Breast epithelium (tissue), 4 donors: ENCODE data around the gene CIART. TPM values are rescaled to one million over a fixed set of nuclear protein-coding genes. Genes with fewer than 3 reads are reported as not detected.
A peak's percentile ranks its signal among the peaks of the same experiment; 100 is the strongest.

Experiments
- DNase-seq, 2 donors: peaks; one replicate each; pipeline ENCODE4 v3.0.0-alpha.2; 2019; ENCODE audit warnings: low spot score in 2 of 2
- H3K27ac ChIP-seq, 2 donors: fragments of 200-600 bp; sonication (generic) in 1 of 2; one replicate each; pipeline ENCODE4 v1.5.1; 2016 to 2019; ENCODE audit warnings: mild to moderate bottlenecking in 1 of 2
- H3K27me3 ChIP-seq, 2 donors: fragments of 200-600 bp; sonication (generic) in 1 of 2; one replicate each; pipeline versions ENCODE4 v1.5.1 to v1.6.0; 2017 to 2019; ENCODE audit warnings: control low read depth in 1 of 2, mild to moderate bottlenecking in 1 of 2
- H3K36me3 ChIP-seq: fragments of 200-600 bp; one replicate; pipeline ENCODE4 v1.5.1; 2019
- H3K4me1 ChIP-seq, 2 donors: fragments of 200-600 bp; sonication (generic); one replicate each; pipeline ENCODE4 v1.5.1; 2016 to 2019; ENCODE audit warnings: control low read depth in 1 of 2
- H3K4me3 ChIP-seq, 3 donors: fragments of 200-600 bp; sonication (generic); 1 replicate in 2 of 3; 2 replicates in 1 of 3; pipeline ENCODE4 v1.5.1; 2016 to 2019; ENCODE audit warnings: mild to moderate bottlenecking in 3 of 3, moderate library complexity in 2 of 3
- H3K9me3 ChIP-seq, 2 donors: fragments of 200-600 bp; sonication (generic) in 1 of 2; one replicate each; pipeline ENCODE4 v1.5.1; 2016 to 2019; ENCODE audit warnings: control low read depth in 1 of 2
- CTCF ChIP-seq, 3 donors: fragments of 450-650 bp; IDR thresholded peaks; one replicate each; pipeline ENCODE4 v1.5.1; 2016 to 2017; ENCODE audit warnings: antibody characterized with exemption in 3 of 3, mild to moderate bottlenecking in 3 of 3, moderate library complexity in 3 of 3
- POLR2A ChIP-seq: fragments of 450-650 bp; IDR thresholded peaks from one replicate; pipeline ENCODE4 v1.6.1; 2016; ENCODE audit warnings: antibody characterized with exemption, mild to moderate bottlenecking, moderate library complexity
- POLR2AphosphoS5 ChIP-seq, 3 donors: sonication (generic); formaldehyde crosslinking; IDR thresholded peaks; one replicate each; pipeline ENCODE4 v1.6.1; 2017; ENCODE audit warnings: antibody characterized with exemption in 3 of 3
- intact Hi-C: fragments of 100-400 bp; cut with DNase I; formaldehyde crosslinking; loops from one replicate; pipeline ENCODE4 v1.15.1; 2023; ENCODE audit warnings: low total_unique reads
- total RNA-seq, 3 donors: library from RNA; depleted of rRNA; stranded (reverse); fragments of >200 nt; gene quantifications; one replicate each; pipeline ENCODE4 v1.1.0, GENCODE V29; 2016

Gene CIART
- total RNA-seq, 3 donors from 2014 or later = 2.6 to 7.4 (median 4.3) TPM

GRCh38 chr1:150268705-150269403 lies 13.5 kb upstream of the CIART start, which contains the start of gene APH1A:
Gene APH1A (minus strand): TSS chr1:150269016. CDS start chr1:150268810, 206 bp downstream.
- intact Hi-C loops = no loop called here
- peaks cover 11% of the 10 kb centered on the region for H3K36me3 ChIP-seq

GRCh38 chr1:150269451-150269850 lies 12.9 kb upstream of the CIART start:
- H3K27me3 ChIP-seq = no peaks in the 10 kb centered on the region
- DNase-seq = no peak
- H3K36me3 ChIP-seq = peaks cover 11% of the 10 kb centered on the region
- peaks cover 10 to 12% of the 10 kb centered on the region in 2 donors for H3K4me1 ChIP-seq
- H3K9me3 ChIP-seq = no peaks in the 10 kb centered on the region
- intact Hi-C loops = no loop called here
- H3K4me3 ChIP-seq = peak overlapping the region; percentile 94 to 97 (median 95)
- H3K27ac ChIP-seq = peak overlapping the region; percentile 93 to 97
- TF ChIP-seq POLR2A = no peak
- TF ChIP-seq POLR2AphosphoS5 (IDR thresholded peaks at IDR 0.05) = no peak
- TF ChIP-seq CTCF (IDR thresholded peaks at IDR 0.05) = no peak

More at GRCh38 chr1:150268705-150269403, 13.5 kb upstream of the CIART start, which contains the start of gene APH1A:
- Histone ChIP-seq H3K9me3 (no peaks in the 10 kb centered on the region), H3K27me3 (no peaks in the 10 kb centered on the region), H3K27ac (peak within 1 kb of the TSS; percentile 93 to 97), H3K4me1 (peaks cover 10 to 12% of the 10 kb centered on the region in 2 donors), H3K4me3 (peak within 1 kb of the TSS; percentile 94 to 97 (median 95))
- TF ChIP-seq CTCF (IDR thresholded peaks at IDR 0.05) (no peak), POLR2A (peak; percentile 46), POLR2AphosphoS5 (IDR thresholded peaks at IDR 0.05) (peak; percentile 84 to 91 (median 90))
- peak; percentile 96 for DNase-seq

- H3K4me3 ChIP-seq = no peak overlapping the region
- H3K36me3 ChIP-seq = no peaks in the 10 kb centered on the region
- TF ChIP-seq CTCF (IDR thresholded peaks at IDR 0.05) = no peak
- TF ChIP-seq POLR2AphosphoS5 (IDR thresholded peaks at IDR 0.05) = no peak
- no peak for TF ChIP-seq POLR2A
- peak overlapping the region in 1 of 2 donors; percentile 48 for H3K27ac ChIP-seq
- intact Hi-C loops = no loop called here
- no peaks in the 10 kb centered on the region for H3K27me3 ChIP-seq
- no peaks in the 10 kb centered on the region for H3K9me3 ChIP-seq
- DNase-seq = no peak
- peaks cover 10 to 12% of the 10 kb centered on the region in 2 donors for H3K4me1 ChIP-seq
Measured at GRCh38 chr1:150271291-150271959, 10.9 kb upstream of the CIART start.

GRCh38 chr1:150273311-150273710 lies 9.0 kb upstream of the CIART start:
- H3K36me3 ChIP-seq = no peaks in the 10 kb centered on the region
- TF ChIP-seq CTCF (IDR thresholded peaks at IDR 0.05) = no peak
- no peak for TF ChIP-seq POLR2AphosphoS5 (IDR thresholded peaks at IDR 0.05)
- TF ChIP-seq POLR2A = no peak
- peak overlapping the region in 2 of 3 donors; percentile 22 to 50 for H3K4me3 ChIP-seq
- no peak for DNase-seq
- H3K27ac ChIP-seq = peak overlapping the region; percentile 18 to 48
- intact Hi-C loops = no loop called here
- no peaks in the 10 kb centered on the region for H3K4me1 ChIP-seq
- H3K27me3 ChIP-seq = no peaks in the 10 kb centered on the region
- no peaks in the 10 kb centered on the region for H3K9me3 ChIP-seq
